GM12865 (cell line): Measurements from ENCODE around the gene MYD88.
A peak's percentile ranks its signal among the peaks of the same experiment; 100 is the strongest.

Source experiments
- DNase-seq: peaks from one replicate; pipeline ENCODE4 v3.0.0; 2010; ENCODE audit warnings: low read depth
- H3K4me3 ChIP-seq: 2 replicates; pipeline ENCODE4 v1.5.1; 2011; ENCODE audit warnings: mild to moderate bottlenecking, low read depth, low read length, control low read depth
- TF ChIP-seq, protein P1 (sequence below): IDR thresholded peaks from 2 replicates; pipeline ENCODE4 v1.5.1; 2011; ENCODE audit warnings: low read length, control low read depth, low read depth, inconsistent platforms; ENCODE audit not compliant: insufficient read depth; ENCODE audit errors: missing control alignments

Gene MYD88

GRCh38 chr3:38139652-38140051 is 1.2 kb downstream of the MYD88 start:
- TF ChIP-seq, protein P1, sequence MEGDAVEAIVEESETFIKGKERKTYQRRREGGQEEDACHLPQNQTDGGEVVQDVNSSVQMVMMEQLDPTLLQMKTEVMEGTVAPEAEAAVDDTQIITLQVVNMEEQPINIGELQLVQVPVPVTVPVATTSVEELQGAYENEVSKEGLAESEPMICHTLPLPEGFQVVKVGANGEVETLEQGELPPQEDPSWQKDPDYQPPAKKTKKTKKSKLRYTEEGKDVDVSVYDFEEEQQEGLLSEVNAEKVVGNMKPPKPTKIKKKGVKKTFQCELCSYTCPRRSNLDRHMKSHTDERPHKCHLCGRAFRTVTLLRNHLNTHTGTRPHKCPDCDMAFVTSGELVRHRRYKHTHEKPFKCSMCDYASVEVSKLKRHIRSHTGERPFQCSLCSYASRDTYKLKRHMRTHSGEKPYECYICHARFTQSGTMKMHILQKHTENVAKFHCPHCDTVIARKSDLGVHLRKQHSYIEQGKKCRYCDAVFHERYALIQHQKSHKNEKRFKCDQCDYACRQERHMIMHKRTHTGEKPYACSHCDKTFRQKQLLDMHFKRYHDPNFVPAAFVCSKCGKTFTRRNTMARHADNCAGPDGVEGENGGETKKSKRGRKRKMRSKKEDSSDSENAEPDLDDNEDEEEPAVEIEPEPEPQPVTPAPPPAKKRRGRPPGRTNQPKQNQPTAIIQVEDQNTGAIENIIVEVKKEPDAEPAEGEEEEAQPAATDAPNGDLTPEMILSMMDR = no peak
- H3K4me3 ChIP-seq = peak overlapping the region; percentile 92
- no peak for DNase-seq

DNA sequence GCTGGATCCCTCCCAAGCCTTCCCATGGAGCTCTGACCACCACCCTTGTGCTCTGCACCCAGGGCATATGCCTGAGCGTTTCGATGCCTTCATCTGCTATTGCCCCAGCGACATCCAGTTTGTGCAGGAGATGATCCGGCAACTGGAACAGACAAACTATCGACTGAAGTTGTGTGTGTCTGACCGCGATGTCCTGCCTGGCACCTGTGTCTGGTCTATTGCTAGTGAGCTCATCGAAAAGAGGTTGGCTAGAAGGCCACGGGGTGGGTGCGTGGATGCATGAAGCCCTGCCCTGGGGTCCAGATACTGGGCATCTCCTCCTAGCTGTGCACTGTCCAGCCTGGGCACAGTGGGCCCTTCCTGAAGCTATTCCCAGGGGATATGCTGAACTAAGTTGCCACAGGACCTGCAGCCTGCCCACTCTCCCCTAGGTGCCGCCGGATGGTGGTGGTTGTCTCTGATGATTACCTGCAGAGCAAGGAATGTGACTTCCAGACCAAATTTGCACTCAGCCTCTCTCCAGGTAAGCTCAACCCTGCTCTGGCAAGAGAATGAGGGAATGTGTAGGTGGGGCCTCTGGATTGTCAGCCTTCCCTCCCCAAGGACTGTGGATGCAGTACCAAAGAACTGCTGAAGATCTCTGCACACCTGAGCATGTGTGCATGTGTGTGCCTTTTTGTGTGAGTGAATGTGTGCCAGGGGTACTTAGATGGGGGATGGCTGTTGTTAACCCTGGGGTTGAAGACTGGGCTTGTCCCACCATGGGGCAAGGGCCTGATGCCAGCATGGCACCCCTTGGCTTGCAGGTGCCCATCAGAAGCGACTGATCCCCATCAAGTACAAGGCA is 2.1 kb downstream of the MYD88 start:
- peak overlapping the region; percentile 92; the same call in 1 of the 2 replicates for H3K4me3 ChIP-seq
- TF ChIP-seq, protein P1 = no peak
- no peak for DNase-seq

DNA sequence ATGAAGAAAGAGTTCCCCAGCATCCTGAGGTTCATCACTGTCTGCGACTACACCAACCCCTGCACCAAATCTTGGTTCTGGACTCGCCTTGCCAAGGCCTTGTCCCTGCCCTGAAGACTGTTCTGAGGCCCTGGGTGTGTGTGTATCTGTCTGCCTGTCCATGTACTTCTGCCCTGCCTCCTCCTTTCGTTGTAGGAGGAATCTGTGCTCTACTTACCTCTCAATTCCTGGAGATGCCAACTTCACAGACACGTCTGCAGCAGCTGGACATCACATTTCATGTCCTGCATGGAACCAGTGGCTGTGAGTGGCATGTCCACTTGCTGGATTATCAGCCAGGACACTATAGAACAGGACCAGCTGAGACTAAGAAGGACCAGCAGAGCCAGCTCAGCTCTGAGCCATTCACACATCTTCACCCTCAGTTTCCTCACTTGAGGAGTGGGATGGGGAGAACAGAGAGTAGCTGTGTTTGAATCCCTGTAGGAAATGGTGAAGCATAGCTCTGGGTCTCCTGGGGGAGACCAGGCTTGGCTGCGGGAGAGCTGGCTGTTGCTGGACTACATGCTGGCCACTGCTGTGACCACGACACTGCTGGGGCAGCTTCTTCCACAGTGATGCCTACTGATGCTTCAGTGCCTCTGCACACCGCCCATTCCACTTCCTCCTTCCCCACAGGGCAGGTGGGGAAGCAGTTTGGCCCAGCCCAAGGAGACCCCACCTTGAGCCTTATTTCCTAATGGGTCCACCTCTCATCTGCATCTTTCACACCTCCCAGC is 2.9 kb downstream of the MYD88 start:
- DNase-seq = no peak
- H3K4me3 ChIP-seq = no peak overlapping the region
- TF ChIP-seq, protein P1 = no peak

- TF ChIP-seq, protein P1 = no peak
- no peak for DNase-seq
- H3K4me3 ChIP-seq = no peak overlapping the region
Observed at GRCh38 chr3:38141952-38142273, 3.5 kb downstream of the MYD88 start.

- H3K4me3 ChIP-seq = no peak overlapping the region
- DNase-seq = no peak
- TF ChIP-seq, protein P1 = no peak
Observed at GRCh38 chr3:38142959-38143358, 4.5 kb downstream of the MYD88 start.

DNA sequence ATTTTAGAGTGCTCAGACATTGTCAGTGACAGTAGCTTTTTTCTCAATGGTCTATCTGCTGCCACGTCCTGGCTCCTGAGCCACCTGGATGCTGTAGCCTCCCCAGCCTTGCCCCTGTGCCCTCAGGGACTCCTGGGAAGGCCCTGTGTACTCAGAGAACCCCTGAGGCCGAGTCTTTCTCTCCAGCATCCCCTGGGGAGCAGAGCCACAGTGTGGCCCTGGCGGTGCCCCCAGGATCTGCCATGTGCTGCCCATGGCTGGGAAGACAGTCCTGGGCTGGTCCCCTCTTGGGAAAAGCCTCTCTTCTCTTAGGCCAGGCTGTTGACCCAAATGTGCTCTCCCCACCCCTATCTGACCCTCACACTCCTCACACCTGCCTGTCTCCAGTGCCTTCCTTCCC is 5.0 kb downstream of the MYD88 start:
- TF ChIP-seq, protein P1 = no peak
- no peak for DNase-seq
- no peak overlapping the region for H3K4me3 ChIP-seq
